Heart left ventricle (tissue), 16 donors: ENCODE results near the gene EPN2. TPM values are rescaled to one million over a fixed set of nuclear protein-coding genes. Genes with fewer than 3 reads are reported as not detected.

Experiments
- ATAC-seq, 4 donors: fragments of 200-7000 bp; cut with Tn5 transposase; one replicate each; pipeline ENCODE4 v1.9.1; 2020 to 2022; ENCODE audit warnings: moderate library complexity in 4 of 4, mild to moderate bottlenecking in 3 of 4, moderate number of reproducible peaks in 1 of 4
- DNase-seq, 5 donors: peaks; one replicate each; pipeline ENCODE4 v3.0.0-alpha.2; 2020
- H3K27ac ChIP-seq, 12 donors: fragments of 200-600 bp; sonication (generic) in 4 of 12; one replicate each; pipeline versions ENCODE4 v1.5.0 to v1.8.0; 2016 to 2022; ENCODE audit warnings: mild to moderate bottlenecking in 2 of 12
- H3K27me3 ChIP-seq, 9 donors: fragments of 200-600 bp; sonication (generic) in 2 of 9; one replicate each; pipeline versions ENCODE4 v1.5.1 to v1.8.0; 2016 to 2022; ENCODE audit warnings: mild to moderate bottlenecking in 3 of 9
- H3K36me3 ChIP-seq, 9 donors: fragments of 200-600 bp; sonication (generic) in 2 of 9; one replicate each; pipeline versions ENCODE4 v1.5.0 to v1.8.0; 2018 to 2022; ENCODE audit warnings: mild to moderate bottlenecking in 2 of 9
- H3K4me1 ChIP-seq, 12 donors: fragments of 200-600 bp; sonication (generic) in 4 of 12; one replicate each; pipeline versions ENCODE4 v1.5.0 to v1.8.0; 2016 to 2022; ENCODE audit warnings: mild to moderate bottlenecking in 3 of 12
- H3K4me3 ChIP-seq, 12 donors: fragments of 200-600 bp; sonication (generic) in 4 of 12; one replicate each; pipeline versions ENCODE4 v1.5.0 to v1.8.0; 2017 to 2022; ENCODE audit warnings: mild to moderate bottlenecking in 9 of 12, moderate library complexity in 4 of 12
- H3K9me3 ChIP-seq, 12 donors: fragments of 200-600 bp; sonication (generic) in 4 of 12; one replicate each; pipeline versions ENCODE4 v1.5.0 to v1.8.0; 2016 to 2022; ENCODE audit warnings: mild to moderate bottlenecking in 1 of 12
- POLR2A ChIP-seq, 2 donors: fragments of 450-650 bp; IDR thresholded peaks; one replicate each; pipeline ENCODE4 v1.6.1; 2017; ENCODE audit warnings: antibody characterized with exemption in 2 of 2, mild to moderate bottlenecking in 2 of 2, moderate library complexity in 2 of 2
- WGBS, 4 donors: extraction: QIAGEN DNeasy Blood & Tissue Kit in 2 of 4; methylation state at CpG; one replicate each; pipeline versions ENCODE4 v1.1.5 to v1.1.7; 2013 to 2018; 5-methylcytosine and 5-hydroxymethylcytosine counted together
- intact Hi-C, 10 donors: fragments of 100-400 bp; cut with DNase I; formaldehyde crosslinking; loops; one replicate each; pipeline versions ENCODE4 v1.11.1 to v1.14.2; 2022
- polyA plus RNA-seq, 2 donors: library from polyadenylated mRNA; stranded (reverse); fragments of 200-250 nt; gene quantifications; one replicate each; pipeline ENCODE4 v1.2.3, GENCODE V29; 2013
- total RNA-seq, 9 donors: library from RNA; depleted of rRNA in 2 of 9; stranded (reverse); fragments of >200 nt in 2 of 9; fragmentation: NEBNext Ultra II Directional in 3 of 9; extraction: Animal tissue kit (Norgen Biotek cat#: 25700) in 3 of 9; gene quantifications; one replicate each; pipeline versions ENCODE4 v1.1.0 to v1.2.4, GENCODE V29; 2016 to 2023
- TF ChIP-seq, protein P1 (sequence below), 12 donors: fragments of 200-600 bp; sonication (generic) in 4 of 12; IDR thresholded peaks; one replicate each; pipeline versions ENCODE4 v1.5.0 to v1.8.0; 2018 to 2022; ENCODE audit warnings: antibody characterized with exemption in 12 of 12, mild to moderate bottlenecking in 5 of 12
- donor health status: ischemic (EF 13 %, LVEDD 7.1; RV severe dilation, severe dysfunction).
- donor health status: healthy with polysubstance abuse.
- donor health status: DM: no; HTN: yes; CAD: no.
- donor health status: DM: no; HTN: no; CAD: no.
- donor health status: ischemic (EF 25% LVEDD 6.9; RV normal size, moderate dysfunction).
- donor health status: ischemic (EF 25% LVEDD 5.7; RV mildly dilated, moderate dysfunction).
- donor health status: healthy.
- donor health status: DM: yes; HTN: yes; CAD: no.
- donor health status: ischemic (EF 35%, LVEDD 5.7; RV mildly dilated, moderate dysfunction).
- donor health status: nonischemic (EF 11% LVEDD 7.7; RV severe dilation, severe dysfunction).
- donor health status: DM: yes; HTN: yes; CAD: no.
- donor health status: PGD.
- donor health status: ischemic (EF 29% LVEDD 5.4; RV normal size, mild dysfunction).
- donor health status: nonischemic (EF 23%, LVEDD 6.1; RV moderate dilation, normal function).

The EPN2 gene
- total and polyA plus RNA-seq, 11 donors: 26.4 to 114 (median 72.0) TPM

GRCh38 chr17:19244357-19244756, 7.2 kb downstream of the EPN2 start:
- ATAC-seq (no peak), DNase-seq (peak in 1 of 5 donors; percentile 19)
- H3K36me3 ChIP-seq: peaks cover 0 to 5% (median 0%) of the 10 kb centered on the region in 9 donors
- peak overlapping the region in 1 of 12 donors; percentile 4 for H3K27ac ChIP-seq
- intact Hi-C loops: no loop called here
- H3K4me1 ChIP-seq: peaks cover 4 to 94% (median 51%) of the 10 kb centered on the region in 12 donors
- WGBS, 4 donors: 84 to 89% (median 87%) methylated on average over 8 of the region's 8 CpGs
- no peak overlapping the region for H3K4me3 ChIP-seq
- H3K27me3 ChIP-seq: no peaks in the 10 kb centered on the region
- TF ChIP-seq, protein P1, sequence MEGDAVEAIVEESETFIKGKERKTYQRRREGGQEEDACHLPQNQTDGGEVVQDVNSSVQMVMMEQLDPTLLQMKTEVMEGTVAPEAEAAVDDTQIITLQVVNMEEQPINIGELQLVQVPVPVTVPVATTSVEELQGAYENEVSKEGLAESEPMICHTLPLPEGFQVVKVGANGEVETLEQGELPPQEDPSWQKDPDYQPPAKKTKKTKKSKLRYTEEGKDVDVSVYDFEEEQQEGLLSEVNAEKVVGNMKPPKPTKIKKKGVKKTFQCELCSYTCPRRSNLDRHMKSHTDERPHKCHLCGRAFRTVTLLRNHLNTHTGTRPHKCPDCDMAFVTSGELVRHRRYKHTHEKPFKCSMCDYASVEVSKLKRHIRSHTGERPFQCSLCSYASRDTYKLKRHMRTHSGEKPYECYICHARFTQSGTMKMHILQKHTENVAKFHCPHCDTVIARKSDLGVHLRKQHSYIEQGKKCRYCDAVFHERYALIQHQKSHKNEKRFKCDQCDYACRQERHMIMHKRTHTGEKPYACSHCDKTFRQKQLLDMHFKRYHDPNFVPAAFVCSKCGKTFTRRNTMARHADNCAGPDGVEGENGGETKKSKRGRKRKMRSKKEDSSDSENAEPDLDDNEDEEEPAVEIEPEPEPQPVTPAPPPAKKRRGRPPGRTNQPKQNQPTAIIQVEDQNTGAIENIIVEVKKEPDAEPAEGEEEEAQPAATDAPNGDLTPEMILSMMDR (IDR thresholded peaks at IDR 0.05): no peak
- no peak for TF ChIP-seq POLR2A (IDR thresholded peaks at IDR 0.05)
- no peaks in the 10 kb centered on the region for H3K9me3 ChIP-seq

GRCh38 chr17:19244781-19245180, 7.6 kb downstream of the EPN2 start:
- peak in 1 of 5 donors; percentile 16 for DNase-seq
- WGBS, 4 donors: 55 to 78% (median 70%) methylated on average over 3 of the region's 3 CpGs
- no peak for TF ChIP-seq POLR2A (IDR thresholded peaks at IDR 0.05)
- TF ChIP-seq, protein P1 (IDR thresholded peaks at IDR 0.05): no peak
- intact Hi-C loops: no loop called here
- no peak for ATAC-seq
- Histone ChIP-seq H3K27ac (peak overlapping the region in 1 of 12 donors; percentile 1), H3K27me3 (no peaks in the 10 kb centered on the region), H3K36me3 (peaks cover 0 to 5% (median 0%) of the 10 kb centered on the region in 9 donors), H3K4me1 (peaks cover 4 to 94% (median 51%) of the 10 kb centered on the region in 12 donors), H3K9me3 (no peaks in the 10 kb centered on the region), H3K4me3 (no peak overlapping the region)

DNA sequence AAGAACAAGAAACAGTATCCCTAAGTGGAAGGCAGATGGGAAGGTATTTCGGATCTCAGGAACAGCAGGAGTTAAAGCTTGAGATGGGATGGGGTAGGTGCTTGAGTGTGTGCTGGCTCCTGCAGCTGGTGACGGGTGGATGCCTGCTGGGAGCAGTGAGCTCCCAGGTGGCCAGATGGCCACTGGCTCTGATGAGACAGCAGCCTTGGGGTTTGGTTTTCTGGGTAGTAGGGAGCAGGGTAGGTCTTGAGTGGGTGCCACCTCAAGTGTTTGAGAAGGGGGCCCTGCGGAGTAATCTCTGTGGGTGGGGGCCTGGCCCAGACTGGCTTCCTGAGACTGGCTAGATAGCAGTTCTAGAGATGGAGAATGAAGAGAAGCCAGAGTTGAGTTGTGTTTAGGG, 10.3 kb downstream of the EPN2 start:
- Histone ChIP-seq H3K36me3 (no peaks in the 10 kb centered on the region), H3K4me3 (no peak overlapping the region), H3K27me3 (no peaks in the 10 kb centered on the region), H3K27ac (peak overlapping the region in 10 of 12 donors; percentile 57 to 92 (median 80)), H3K4me1 (peaks cover 0 to 96% (median 58%) of the 10 kb centered on the region in 12 donors), H3K9me3 (no peaks in the 10 kb centered on the region)
- TF ChIP-seq, protein P1 (IDR thresholded peaks at IDR 0.05): no peak
- no peak for TF ChIP-seq POLR2A (IDR thresholded peaks at IDR 0.05)
- intact Hi-C loops: no loop called here
- DNase-seq (peak in 1 of 5 donors; percentile 14), ATAC-seq (no peak)
- 53 to 61% (median 59%) methylated on average over 3 of the region's 3 CpGs for WGBS, 4 donors

DNA sequence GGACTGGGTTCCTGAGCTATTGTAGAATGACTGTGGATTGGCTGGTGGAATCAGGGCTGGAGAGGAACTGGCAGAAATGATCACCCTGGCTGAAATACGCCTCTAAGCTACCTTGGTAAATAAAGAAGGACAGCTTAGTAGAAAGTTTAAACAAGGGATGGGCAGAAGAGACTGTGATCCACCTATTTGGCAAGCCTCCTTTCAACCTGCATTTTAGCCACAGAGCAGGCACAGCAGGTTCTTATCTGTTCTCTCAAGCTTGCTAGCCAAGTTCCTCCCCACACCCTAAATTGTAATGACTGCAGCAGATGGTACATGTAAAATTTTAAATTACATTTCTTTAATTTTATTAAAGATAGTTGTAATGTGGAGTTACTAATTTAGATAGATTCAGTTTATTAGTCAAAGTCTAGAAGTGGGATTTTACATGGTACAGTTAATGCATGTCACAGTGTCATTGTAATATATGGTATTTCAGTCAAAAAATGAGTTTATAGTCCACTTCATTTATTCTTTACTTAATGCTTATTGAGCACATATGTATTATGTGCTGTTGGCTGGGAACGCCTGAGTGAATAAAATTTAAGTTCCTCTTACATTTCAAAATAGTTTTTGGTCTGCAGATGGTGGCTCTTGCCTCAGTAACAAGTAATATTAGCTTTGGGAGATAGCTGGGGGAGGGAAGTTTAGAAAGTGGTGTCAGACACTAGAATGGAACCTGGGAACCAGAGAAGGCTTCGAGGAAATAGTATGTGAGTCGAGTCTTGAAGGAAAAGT, 11.2 kb downstream of the EPN2 start:
- Histone ChIP-seq H3K4me1 (peaks cover 0 to 92% (median 52%) of the 10 kb centered on the region in 12 donors), H3K36me3 (no peaks in the 10 kb centered on the region), H3K4me3 (no peak overlapping the region), H3K27me3 (no peaks in the 10 kb centered on the region), H3K9me3 (peaks cover 0 to 5% (median 0%) of the 10 kb centered on the region in 12 donors), H3K27ac (peak overlapping the region; percentile 41 to 93 (median 80))
- ATAC-seq (no peak), DNase-seq (peak in 1 of 5 donors; percentile 19)
- intact Hi-C loops: no loop called here
- no peak for TF ChIP-seq POLR2A (IDR thresholded peaks at IDR 0.05)
- TF ChIP-seq, protein P1 (IDR thresholded peaks at IDR 0.05): no peak
- WGBS, 4 donors: 38 to 57% (median 44%) methylated on average over 4 of the region's 4 CpGs
